Endodermal cell (in vitro differentiated cells): ENCODE measurements around the gene RRH. TPM values are rescaled to one million over a fixed set of nuclear protein-coding genes. Genes with fewer than 3 reads are reported as not detected.

Experiments used
- DNase-seq: peaks from one replicate; pipeline ENCODE4 v3.0.0-alpha.2; 2017
- H3K27ac ChIP-seq: 2 replicates; pipeline ENCODE4 v1.5.1; 2013; ENCODE audit warnings: mild to moderate bottlenecking, low read depth, low read length, moderate library complexity
- H3K27me3 ChIP-seq: 2 replicates; pipeline ENCODE4 v1.6.1; 2013; ENCODE audit warnings: mild to moderate bottlenecking, low read length, moderate library complexity; ENCODE audit not compliant: insufficient read depth, control insufficient read depth, poor library complexity, severe bottlenecking
- H3K36me3 ChIP-seq: 2 replicates; pipeline ENCODE4 v1.7.0; 2013; ENCODE audit warnings: mild to moderate bottlenecking, low read length, moderate library complexity; ENCODE audit not compliant: control insufficient read depth, insufficient read depth
- H3K4me1 ChIP-seq: one replicate; pipeline ENCODE4 v1.7.0; 2013; ENCODE audit warnings: low read length; ENCODE audit not compliant: control insufficient read depth, insufficient read depth
- H3K4me3 ChIP-seq: 2 replicates; pipeline ENCODE4 v1.5.1; 2013; ENCODE audit warnings: mild to moderate bottlenecking, low read length, moderate library complexity
- H3K9ac ChIP-seq: 2 replicates; pipeline ENCODE4 v1.6.1; 2013; ENCODE audit warnings: mild to moderate bottlenecking, low read length, moderate library complexity; ENCODE audit not compliant: poor library complexity, severe bottlenecking; ENCODE audit errors: extremely low read depth
- H3K9me3 ChIP-seq: 2 replicates; pipeline ENCODE4 v1.6.1; 2013; ENCODE audit warnings: mild to moderate bottlenecking, low read length, moderate library complexity; ENCODE audit not compliant: control insufficient read depth
- H3K27ac Mint-ChIP-seq: 2 replicates; pipeline ENCODE4 v1.8.0; 2020; ENCODE audit warnings: mixed read lengths
- H3K27me3 Mint-ChIP-seq: 2 replicates; pipeline ENCODE4 v1.8.0; 2021; ENCODE audit warnings: mild to moderate bottlenecking, mixed read lengths; ENCODE audit not compliant: insufficient read depth
- H3K36me3 Mint-ChIP-seq: 2 replicates; pipeline ENCODE4 v1.8.0; 2020; ENCODE audit warnings: low read depth, mixed read lengths
- H3K4me1 Mint-ChIP-seq: 2 replicates; pipeline ENCODE4 v1.8.0; 2020; ENCODE audit warnings: mixed read lengths
- H3K4me3 Mint-ChIP-seq: 2 replicates; pipeline ENCODE4 v1.8.0; 2020; ENCODE audit warnings: mild to moderate bottlenecking, moderate library complexity, mixed read lengths
- H3K9me3 Mint-ChIP-seq: 2 replicates; pipeline ENCODE4 v1.8.0; 2020; ENCODE audit warnings: mild to moderate bottlenecking, mixed read lengths
- WGBS, 2 experiments: methylation state at CpG; one replicate each; pipeline versions ENCODE4 v1.1.5 to v1.1.7; 2013; ENCODE audit warnings: missing lambda C conversion rate in 2 of 2, mixed read lengths in 1 of 2; ENCODE audit not compliant: insufficient coverage in 1 of 2, insufficient read length in 1 of 2; 5-methylcytosine and 5-hydroxymethylcytosine counted together
- total RNA-seq, 2 donors: library from RNA; stranded (reverse); fragmentation: NEBNext Ultra II Directional in 1 of 2; extraction: Animal tissue kit (Norgen Biotek cat#: 25700) in 1 of 2; gene quantifications; 2 replicates in 1 of 2; 3 replicates in 1 of 2; pipeline ENCODE4 v1.2.1, GENCODE V29; 2021
- TF ChIP-seq, protein P1 (sequence below): fragments of 200-600 bp; sonication (generic); conservative IDR thresholded peaks from 2 replicates; pipeline ENCODE4 v1.5.0; 2021; ENCODE audit warnings: antibody characterized with exemption, mild to moderate bottlenecking

The RRH gene
- total RNA-seq, 2 donors from 2014 or later, result 0.18 TPM; not detected in 1

DNA sequence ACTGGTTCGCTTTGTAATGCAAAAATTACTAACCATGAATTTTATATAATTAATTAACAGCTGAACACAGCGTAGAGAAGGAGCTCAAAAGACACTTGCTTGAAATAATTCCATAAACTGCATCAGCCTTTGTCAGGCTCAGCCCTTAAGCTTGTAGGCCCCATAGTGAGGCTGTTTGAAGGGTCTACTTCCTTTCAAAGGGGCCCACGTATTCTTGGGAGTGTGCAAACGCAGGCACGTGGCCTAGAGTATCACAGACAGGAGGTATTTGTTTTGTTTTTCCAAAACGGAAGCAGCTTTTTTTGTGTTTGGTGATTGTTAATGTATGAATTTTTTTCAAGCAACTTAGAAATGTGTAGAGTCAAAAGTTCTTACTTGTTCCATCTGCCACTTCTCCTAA lies 59.3 kb downstream of the RRH start:
- Histone ChIP-seq H3K9me3 (no peaks in the 10 kb centered on the region), H3K4me1 (no peaks in the 10 kb centered on the region), H3K27ac (no peak overlapping the region), H3K9ac (no peak overlapping the region), H3K4me3 (no peak overlapping the region), H3K36me3 (no peaks in the 10 kb centered on the region), H3K27me3 (no peaks in the 10 kb centered on the region)
- Mint-ChIP-seq H3K4me1 (no peaks in the 10 kb centered on the region), H3K27ac (no peak overlapping the region), H3K9me3 (no peaks in the 10 kb centered on the region), H3K27me3 (no peaks in the 10 kb centered on the region), H3K36me3 (no peaks in the 10 kb centered on the region), H3K4me3 (no peak overlapping the region)
- 87 to 100% methylated on average over 1 to 6 of the region's 6 CpGs for WGBS, 2 experiments
- no peak for DNase-seq
- TF ChIP-seq, protein P1, sequence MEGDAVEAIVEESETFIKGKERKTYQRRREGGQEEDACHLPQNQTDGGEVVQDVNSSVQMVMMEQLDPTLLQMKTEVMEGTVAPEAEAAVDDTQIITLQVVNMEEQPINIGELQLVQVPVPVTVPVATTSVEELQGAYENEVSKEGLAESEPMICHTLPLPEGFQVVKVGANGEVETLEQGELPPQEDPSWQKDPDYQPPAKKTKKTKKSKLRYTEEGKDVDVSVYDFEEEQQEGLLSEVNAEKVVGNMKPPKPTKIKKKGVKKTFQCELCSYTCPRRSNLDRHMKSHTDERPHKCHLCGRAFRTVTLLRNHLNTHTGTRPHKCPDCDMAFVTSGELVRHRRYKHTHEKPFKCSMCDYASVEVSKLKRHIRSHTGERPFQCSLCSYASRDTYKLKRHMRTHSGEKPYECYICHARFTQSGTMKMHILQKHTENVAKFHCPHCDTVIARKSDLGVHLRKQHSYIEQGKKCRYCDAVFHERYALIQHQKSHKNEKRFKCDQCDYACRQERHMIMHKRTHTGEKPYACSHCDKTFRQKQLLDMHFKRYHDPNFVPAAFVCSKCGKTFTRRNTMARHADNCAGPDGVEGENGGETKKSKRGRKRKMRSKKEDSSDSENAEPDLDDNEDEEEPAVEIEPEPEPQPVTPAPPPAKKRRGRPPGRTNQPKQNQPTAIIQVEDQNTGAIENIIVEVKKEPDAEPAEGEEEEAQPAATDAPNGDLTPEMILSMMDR, result no peak

DNA sequence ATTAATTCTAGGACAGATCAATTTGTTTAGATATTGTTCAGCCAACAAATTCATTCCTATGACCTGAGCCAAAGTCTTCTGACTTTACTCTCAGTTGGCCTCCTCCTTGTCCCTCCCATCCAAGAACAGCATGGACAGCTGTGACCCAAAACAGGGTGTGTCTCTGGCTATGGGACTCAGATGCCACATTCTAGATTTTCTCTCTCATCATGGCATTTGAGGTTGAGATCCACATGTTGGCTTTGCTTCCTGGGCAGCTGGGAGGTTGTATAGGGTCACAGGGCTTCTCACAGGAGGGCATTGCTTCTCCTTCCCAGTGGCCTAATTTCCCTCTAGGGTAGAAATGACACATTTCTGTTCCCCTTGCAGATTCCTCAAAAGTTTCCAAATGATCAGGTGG lies 62.3 kb downstream of the RRH start:
- H3K36me3 Mint-ChIP-seq, result no peaks in the 10 kb centered on the region
- H3K27ac Mint-ChIP-seq, result no peak overlapping the region
- H3K27me3 ChIP-seq, result no peaks in the 10 kb centered on the region
- no peaks in the 10 kb centered on the region for H3K27me3 Mint-ChIP-seq
- H3K9ac ChIP-seq, result no peak overlapping the region
- TF ChIP-seq, protein P1, result no peak
- H3K4me1 Mint-ChIP-seq, result no peaks in the 10 kb centered on the region
- no peak overlapping the region for H3K27ac ChIP-seq
- no peaks in the 10 kb centered on the region for H3K4me1 ChIP-seq
- no peaks in the 10 kb centered on the region for H3K36me3 ChIP-seq
- DNase-seq, result no peak
- no peak overlapping the region for H3K4me3 ChIP-seq
- no peaks in the 10 kb centered on the region for H3K9me3 ChIP-seq
- H3K4me3 Mint-ChIP-seq, result no peak overlapping the region
- H3K9me3 Mint-ChIP-seq, result no peaks in the 10 kb centered on the region

Other genes starting within 250 kb of the RRH start
- gene CASP6, start 124.5 kb upstream of the RRH start, total RNA-seq, result 10 to 100 TPM; 20.9 to 21.8 TPM
- gene PLA2G12A, start 97.9 kb upstream of the RRH start, total RNA-seq, result 10 to 100 TPM; 38.5 to 60.9 TPM
- gene CFI, start 26.0 kb upstream of the RRH start, total RNA-seq, result not detected
- 10 to 100 TPM; 33.3 to 35.3 TPM for gene GAR1, start 12.2 kb upstream of the RRH start, total RNA-seq
- gene LRIT3, start 20.1 kb downstream of the RRH start, total RNA-seq, result 1 to 10 TPM; 1.5 to 3.1 TPM
- 10 to 100 TPM; 14.6 to 33.7 TPM for gene EGF, start 84.9 kb downstream of the RRH start, total RNA-seq